LNCaP clone FGC (cell line): ENCODE results near the gene SLC13A1.

Source experiments
- DNase-seq: peaks from one replicate; pipeline ENCODE4 v3.0.0-alpha.2; 2011; ENCODE audit warnings: low read depth
- H3K4me3 ChIP-seq: 2 replicates; pipeline ENCODE4 v1.5.1; 2011; ENCODE audit warnings: mild to moderate bottlenecking, low read depth, low read length, control low read depth
- CTCF ChIP-seq: IDR thresholded peaks from 2 replicates; pipeline ENCODE4 v1.5.1; 2012; ENCODE audit warnings: mild to moderate bottlenecking; ENCODE audit not compliant: control insufficient read depth, insufficient read depth; ENCODE audit errors: extremely low read depth

SLC13A1 gene

GRCh38 chr7:123211545-123211944 lies 11.8 kb upstream of the SLC13A1 start:
- DNase-seq, result no peak
- no peak overlapping the region for H3K4me3 ChIP-seq
- no peak for TF ChIP-seq CTCF

- TF ChIP-seq CTCF, result no peak
- H3K4me3 ChIP-seq, result no peak overlapping the region
- DNase-seq, result no peak
Observed at GRCh38 chr7:123210986-123211385, 11.2 kb upstream of the SLC13A1 start.

- no peak for TF ChIP-seq CTCF
- H3K4me3 ChIP-seq, result no peak overlapping the region
- no peak for DNase-seq
Observed at GRCh38 chr7:123209786-123210185, 10.0 kb upstream of the SLC13A1 start.

GRCh38 chr7:123208793-123209192 lies 9.0 kb upstream of the SLC13A1 start:
- no peak overlapping the region for H3K4me3 ChIP-seq
- DNase-seq, result no peak
- peak; percentile 49 for TF ChIP-seq CTCF

- TF ChIP-seq CTCF, result no peak
- DNase-seq, result no peak
- H3K4me3 ChIP-seq, result no peak overlapping the region
Observed at GRCh38 chr7:123204206-123204835, 4.6 kb upstream of the SLC13A1 start.

GRCh38 chr7:123201901-123202300 lies 2.1 kb upstream of the SLC13A1 start:
- no peak for DNase-seq
- no peak for TF ChIP-seq CTCF
- no peak overlapping the region for H3K4me3 ChIP-seq
